ENCODE data around the gene IFT27. TPM values are rescaled to one million over a fixed set of nuclear protein-coding genes. Genes with fewer than 3 reads are reported as not detected.

The IFT27 gene
- total RNA-seq, 2 donors from 2014 or later = 23.3 to 37.8 TPM

DNA sequence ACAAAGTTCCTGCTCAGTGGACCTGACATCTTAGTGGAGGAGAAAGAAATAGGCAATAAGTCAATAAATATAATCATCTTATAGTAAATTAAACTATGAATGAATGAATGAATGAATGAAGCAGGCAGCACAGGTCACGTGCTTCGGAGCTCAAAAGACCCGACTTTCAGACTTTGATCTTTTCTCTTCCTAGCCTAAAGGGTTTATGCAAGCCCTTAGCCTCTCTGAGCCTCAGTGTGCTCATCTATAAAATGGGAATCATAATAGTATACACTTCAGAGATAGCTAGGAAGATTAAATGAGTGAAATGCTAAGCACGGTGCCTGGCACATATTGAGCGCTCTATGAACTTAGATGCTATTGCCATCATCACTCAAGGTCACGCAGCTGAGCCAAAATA is 33.4 kb upstream of the IFT27 start:
- no peaks in the 10 kb centered on the region for H3K9me3 Mint-ChIP-seq
- H3K27ac Mint-ChIP-seq = no peak overlapping the region
- H3K36me3 Mint-ChIP-seq = no peaks in the 10 kb centered on the region
- no peak overlapping the region for H3K4me3 Mint-ChIP-seq
- ATAC-seq = no peak
- peaks cover 0 to 5% of the 10 kb centered on the region in 2 donors for H3K4me1 Mint-ChIP-seq (ENCODE audit: low read depth in 2 of 2)
- H3K27me3 Mint-ChIP-seq = peaks cover 17 to 28% of the 10 kb centered on the region in 2 donors
- no peak for DNase-seq (ENCODE audit: low spot score)

DNA sequence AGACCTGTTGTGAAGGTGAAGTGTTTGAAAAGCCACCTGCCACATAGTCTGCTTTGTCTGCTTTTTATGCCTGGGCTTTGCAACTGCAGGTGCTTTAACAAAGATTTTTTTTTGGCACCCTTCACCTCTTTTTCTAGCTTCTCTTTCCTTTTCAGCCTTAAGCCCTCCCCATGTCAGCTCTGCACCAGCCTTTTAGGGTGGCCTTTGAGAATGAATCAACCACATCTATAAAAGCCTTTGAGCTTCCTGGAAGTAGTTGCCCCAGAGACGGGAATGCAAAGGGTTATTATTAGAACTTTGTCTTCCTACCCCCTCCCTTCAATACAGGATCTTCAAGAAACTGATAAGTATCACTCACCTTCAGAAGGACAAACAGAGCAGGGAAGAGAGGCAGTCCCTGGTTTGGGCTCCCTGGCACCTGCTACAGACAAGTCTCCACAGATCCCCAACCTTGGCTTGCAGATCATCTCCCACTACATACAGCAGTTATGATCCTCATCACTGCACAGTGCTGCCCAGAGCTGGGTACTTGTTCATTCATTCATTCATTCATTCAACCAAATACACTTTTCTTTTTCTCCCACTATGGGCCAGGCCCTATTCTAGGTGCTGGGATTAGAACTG is 32.9 kb upstream of the IFT27 start:
- DNase-seq (ENCODE audit: low spot score) = no peak
- Mint-ChIP-seq H3K36me3 (no peaks in the 10 kb centered on the region), H3K4me1 (ENCODE audit: low read depth in 2 of 2) (peaks cover 0 to 5% of the 10 kb centered on the region in 2 donors), H3K9me3 (no peaks in the 10 kb centered on the region), H3K27ac (no peak overlapping the region), H3K4me3 (no peak overlapping the region), H3K27me3 (peaks cover 13 to 24% of the 10 kb centered on the region in 2 donors)
- no peak for ATAC-seq

DNA sequence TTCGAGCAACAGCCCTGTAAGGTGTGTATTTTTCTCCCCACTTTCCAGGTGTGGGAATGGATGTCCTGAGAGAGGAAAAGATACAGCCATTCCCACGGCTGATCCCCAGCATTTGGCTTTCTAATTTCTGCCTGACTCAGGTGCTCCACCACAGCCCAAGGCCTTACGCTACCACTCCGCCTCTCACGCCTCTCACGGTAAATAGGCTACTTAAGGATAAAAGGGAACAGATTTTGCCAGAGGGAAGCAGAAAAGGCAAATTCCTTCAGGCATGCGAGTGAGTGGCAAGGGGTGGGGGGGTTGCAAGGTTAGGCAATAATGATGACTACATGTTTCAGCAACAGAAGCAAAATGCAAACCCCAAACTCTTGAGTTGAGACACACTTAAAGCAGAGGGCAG is 31.7 kb upstream of the IFT27 start:
- no peaks in the 10 kb centered on the region for H3K36me3 Mint-ChIP-seq
- H3K9me3 Mint-ChIP-seq = no peaks in the 10 kb centered on the region
- no peak for ATAC-seq
- DNase-seq (ENCODE audit: low spot score) = no peak
- peaks cover 0 to 5% of the 10 kb centered on the region in 2 donors for H3K4me1 Mint-ChIP-seq (ENCODE audit: low read depth in 2 of 2)
- H3K27ac Mint-ChIP-seq = no peak overlapping the region
- H3K4me3 Mint-ChIP-seq = no peak overlapping the region
- peaks cover 13 to 22% of the 10 kb centered on the region in 2 donors for H3K27me3 Mint-ChIP-seq

DNA sequence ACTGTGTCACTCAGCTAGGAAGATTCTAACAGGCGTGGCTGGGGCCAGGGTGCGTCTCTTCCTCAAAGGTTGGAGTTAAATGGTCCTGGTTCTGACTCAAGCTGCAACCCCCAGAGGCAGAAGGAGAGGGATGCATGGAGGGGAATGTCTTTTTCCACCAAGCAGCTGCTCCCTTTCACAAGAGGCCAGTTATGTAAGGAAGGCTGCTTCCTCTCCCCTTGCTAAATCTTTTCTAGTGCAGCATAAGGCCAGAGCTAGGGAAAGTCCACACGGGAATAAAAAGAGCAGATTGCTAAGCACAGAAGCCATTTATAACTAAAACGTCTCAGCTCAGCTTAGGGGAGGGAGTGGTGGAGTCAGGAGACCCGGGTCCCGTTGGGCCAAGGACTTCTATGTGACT is 30.9 kb upstream of the IFT27 start:
- Mint-ChIP-seq H3K4me1 (ENCODE audit: low read depth in 2 of 2) (peaks cover 0 to 5% of the 10 kb centered on the region in 2 donors), H3K36me3 (no peaks in the 10 kb centered on the region), H3K27me3 (peaks cover 13 to 24% of the 10 kb centered on the region in 2 donors), H3K4me3 (no peak overlapping the region), H3K9me3 (no peaks in the 10 kb centered on the region), H3K27ac (no peak overlapping the region)
- ATAC-seq (no peak), DNase-seq (ENCODE audit: low spot score) (no peak)

DNA sequence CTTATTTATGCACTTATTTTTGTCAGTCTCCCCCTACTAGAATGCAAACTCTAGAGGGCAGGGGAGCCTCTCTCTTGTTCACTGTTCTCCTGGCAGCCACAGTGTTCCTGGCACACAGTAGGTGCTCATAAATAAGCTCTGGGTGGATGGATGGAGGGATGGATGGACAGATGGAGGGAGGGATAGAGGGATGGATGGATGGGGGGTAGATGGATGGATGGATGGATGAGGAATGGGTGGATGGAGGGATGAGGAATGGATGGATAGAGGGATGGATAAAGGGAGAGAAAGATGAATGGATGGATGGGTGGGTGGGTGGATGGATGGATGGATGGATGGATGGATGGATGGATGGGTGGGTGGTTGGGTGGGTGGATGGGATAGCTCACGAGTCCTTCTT is 27.4 kb upstream of the IFT27 start:
- H3K36me3 Mint-ChIP-seq = no peaks in the 10 kb centered on the region
- peaks cover 0 to 5% of the 10 kb centered on the region in 2 donors for H3K4me1 Mint-ChIP-seq (ENCODE audit: low read depth in 2 of 2)
- no peak for DNase-seq (ENCODE audit: low spot score)
- H3K9me3 Mint-ChIP-seq = no peaks in the 10 kb centered on the region
- ATAC-seq = no peak
- H3K27me3 Mint-ChIP-seq = peaks cover 13 to 36% of the 10 kb centered on the region in 2 donors
- H3K27ac Mint-ChIP-seq = no peak overlapping the region
- H3K4me3 Mint-ChIP-seq = no peak overlapping the region

DNA sequence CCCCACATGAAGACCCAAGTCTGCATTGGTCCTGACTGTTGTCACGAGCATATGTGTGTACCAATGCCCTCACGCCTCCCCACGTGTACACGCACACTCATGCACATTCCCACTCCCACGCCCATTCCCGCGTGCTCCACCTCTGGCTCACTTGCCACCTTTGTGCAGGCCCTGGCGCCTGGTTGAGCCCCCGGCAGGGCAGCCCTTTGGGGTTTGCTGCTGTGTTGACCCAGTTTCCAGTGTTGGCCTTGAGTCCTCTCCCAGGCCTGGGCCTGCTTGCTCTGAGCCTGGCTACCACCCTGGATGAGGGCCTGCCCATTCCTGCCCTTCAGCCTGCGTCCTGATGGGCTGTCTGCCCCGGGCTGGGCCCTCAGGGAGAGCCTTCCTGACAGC is 22.8 kb upstream of the IFT27 start:
- Mint-ChIP-seq H3K9me3 (no peaks in the 10 kb centered on the region), H3K4me3 (no peak overlapping the region), H3K4me1 (ENCODE audit: low read depth in 2 of 2) (no peaks in the 10 kb centered on the region), H3K36me3 (no peaks in the 10 kb centered on the region), H3K27me3 (peaks cover 15 to 33% of the 10 kb centered on the region in 2 donors), H3K27ac (no peak overlapping the region)
- DNase-seq (ENCODE audit: low spot score) = no peak
- ATAC-seq = peak in 1 of 2 donors; percentile 22

DNA sequence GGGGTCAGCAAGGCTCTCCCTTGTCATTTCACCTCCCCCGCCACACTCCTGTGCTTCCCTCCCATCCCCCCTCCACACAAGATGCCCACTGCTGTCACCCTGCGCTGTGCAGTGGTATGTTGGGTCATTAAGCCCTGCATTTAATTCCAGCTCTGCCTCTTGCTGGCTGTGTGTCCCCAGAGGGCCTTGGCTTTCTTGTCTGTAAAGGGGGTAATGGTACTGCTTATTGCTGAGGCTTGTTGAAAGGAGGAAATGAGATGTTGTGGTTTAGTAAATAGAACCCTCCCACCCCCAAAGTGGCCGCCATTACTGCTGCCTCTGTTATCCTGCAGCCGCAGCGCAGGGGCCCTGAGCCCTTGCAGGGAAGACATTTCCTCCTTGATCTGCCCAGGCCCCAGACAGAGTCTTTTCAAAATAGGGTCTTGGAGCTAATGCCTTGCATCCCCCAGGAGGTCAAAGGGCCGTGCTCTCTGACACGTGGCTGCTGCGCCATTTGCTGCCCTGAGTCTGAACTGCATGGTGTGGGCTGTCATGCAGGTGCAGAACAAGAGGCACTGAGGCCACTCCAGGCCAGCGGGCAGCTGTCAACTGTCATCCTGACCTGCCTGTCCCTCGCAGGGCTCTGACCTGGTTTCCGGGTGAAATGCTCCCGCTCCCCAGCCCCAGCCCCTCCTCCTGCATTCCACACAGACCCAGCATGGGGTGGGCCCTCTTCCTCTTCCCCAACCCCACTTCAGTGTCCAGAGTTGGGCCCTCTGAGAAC is 22.2 kb upstream of the IFT27 start:
- no peak overlapping the region for H3K4me3 Mint-ChIP-seq
- H3K9me3 Mint-ChIP-seq = no peaks in the 10 kb centered on the region
- DNase-seq (ENCODE audit: low spot score) (no peak), ATAC-seq (no peak)
- H3K36me3 Mint-ChIP-seq = no peaks in the 10 kb centered on the region
- peaks cover 11 to 28% of the 10 kb centered on the region in 2 donors for H3K27me3 Mint-ChIP-seq
- no peak overlapping the region for H3K27ac Mint-ChIP-seq
- H3K4me1 Mint-ChIP-seq (ENCODE audit: low read depth in 2 of 2) = no peaks in the 10 kb centered on the region

DNA sequence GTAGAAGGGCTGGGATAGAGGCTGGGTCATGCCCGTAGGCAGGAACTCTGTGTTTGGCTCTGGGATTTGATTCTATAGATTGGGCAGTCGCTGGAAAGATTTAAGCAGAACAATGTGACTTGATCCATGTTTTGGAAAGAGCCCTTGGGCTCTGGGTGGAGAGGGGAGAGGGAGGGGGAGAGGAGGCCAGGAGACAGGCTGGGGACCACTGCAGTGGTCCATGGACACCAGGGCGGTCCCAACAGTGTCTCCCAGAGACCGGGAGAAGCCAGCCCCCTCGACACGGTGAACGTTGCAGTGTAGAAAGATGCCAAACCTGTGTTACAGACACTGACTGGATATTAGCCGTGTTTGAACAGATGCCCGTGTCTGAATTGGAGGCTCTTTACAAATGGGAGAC is 21.5 kb upstream of the IFT27 start:
- no peaks in the 10 kb centered on the region for H3K4me1 Mint-ChIP-seq (ENCODE audit: low read depth in 2 of 2)
- H3K27me3 Mint-ChIP-seq = peaks cover 9 to 24% of the 10 kb centered on the region in 2 donors
- DNase-seq (ENCODE audit: low spot score) = no peak
- H3K36me3 Mint-ChIP-seq = no peaks in the 10 kb centered on the region
- no peak for ATAC-seq
- H3K9me3 Mint-ChIP-seq = no peaks in the 10 kb centered on the region
- no peak overlapping the region for H3K4me3 Mint-ChIP-seq
- H3K27ac Mint-ChIP-seq = no peak overlapping the region

DNA sequence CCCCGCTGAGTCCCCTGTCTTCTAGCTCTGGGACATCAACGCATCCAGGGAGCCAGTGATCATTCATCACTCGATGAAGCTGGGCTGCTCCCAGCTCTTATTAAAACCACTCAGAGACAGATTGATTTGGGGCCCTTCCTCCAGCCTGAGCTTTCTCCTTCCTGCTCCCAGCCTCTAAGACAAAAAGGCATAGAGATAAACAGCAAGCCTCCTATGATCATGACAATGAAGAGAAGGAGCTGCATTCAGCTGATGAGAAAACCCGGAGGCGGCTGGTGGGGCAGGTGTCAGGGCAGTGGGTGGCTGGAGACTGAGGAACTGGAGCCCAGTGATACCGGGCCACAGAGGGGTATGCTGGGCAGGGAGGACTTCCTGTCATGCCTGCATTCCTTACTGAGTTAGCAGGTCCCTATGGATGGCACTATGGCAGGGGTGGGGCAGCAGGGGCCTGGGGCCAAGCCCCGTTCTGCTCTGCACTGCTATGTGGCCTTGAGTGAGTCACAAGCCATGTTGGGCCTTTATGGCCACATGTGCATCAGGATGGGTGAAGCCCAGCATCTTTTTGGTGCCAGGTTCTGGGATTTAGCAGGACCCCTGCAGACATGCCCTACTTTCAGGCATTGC is 20.7 kb upstream of the IFT27 start:
- peak; percentile 11 to 31 for ATAC-seq
- DNase-seq (ENCODE audit: low spot score) = no peak
- H3K36me3 Mint-ChIP-seq = no peaks in the 10 kb centered on the region
- H3K9me3 Mint-ChIP-seq = no peaks in the 10 kb centered on the region
- H3K4me1 Mint-ChIP-seq (ENCODE audit: low read depth in 2 of 2) = no peaks in the 10 kb centered on the region
- no peak overlapping the region for H3K27ac Mint-ChIP-seq
- no peak overlapping the region for H3K4me3 Mint-ChIP-seq
- H3K27me3 Mint-ChIP-seq = peaks cover 7 to 20% of the 10 kb centered on the region in 2 donors

DNA sequence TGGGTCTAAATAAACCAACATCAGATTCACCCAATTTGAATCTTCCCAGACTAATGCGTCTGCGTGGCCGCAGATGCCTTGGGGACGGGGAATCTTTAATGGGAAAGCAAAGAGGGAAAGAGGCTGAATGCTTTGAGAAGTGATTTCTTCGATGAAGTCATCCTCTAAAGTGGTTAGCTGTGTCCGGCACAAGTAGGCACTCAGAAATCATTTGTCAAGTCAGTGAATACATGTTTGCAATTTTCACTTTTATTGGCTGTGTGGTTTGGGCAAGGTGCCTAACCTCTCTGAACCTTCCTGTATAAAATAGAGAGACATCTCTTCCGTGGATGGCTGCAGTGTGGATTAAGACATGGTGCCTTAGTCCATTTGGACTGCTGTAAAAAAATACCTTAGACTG is 19.7 kb upstream of the IFT27 start:
- no peak overlapping the region for H3K4me3 Mint-ChIP-seq
- DNase-seq (ENCODE audit: low spot score) = no peak
- H3K27ac Mint-ChIP-seq = no peak overlapping the region
- no peaks in the 10 kb centered on the region for H3K4me1 Mint-ChIP-seq (ENCODE audit: low read depth in 2 of 2)
- no peaks in the 10 kb centered on the region for H3K36me3 Mint-ChIP-seq
- no peaks in the 10 kb centered on the region for H3K9me3 Mint-ChIP-seq
- ATAC-seq = no peak
- peaks cover 9 to 12% of the 10 kb centered on the region in 2 donors for H3K27me3 Mint-ChIP-seq

DNA sequence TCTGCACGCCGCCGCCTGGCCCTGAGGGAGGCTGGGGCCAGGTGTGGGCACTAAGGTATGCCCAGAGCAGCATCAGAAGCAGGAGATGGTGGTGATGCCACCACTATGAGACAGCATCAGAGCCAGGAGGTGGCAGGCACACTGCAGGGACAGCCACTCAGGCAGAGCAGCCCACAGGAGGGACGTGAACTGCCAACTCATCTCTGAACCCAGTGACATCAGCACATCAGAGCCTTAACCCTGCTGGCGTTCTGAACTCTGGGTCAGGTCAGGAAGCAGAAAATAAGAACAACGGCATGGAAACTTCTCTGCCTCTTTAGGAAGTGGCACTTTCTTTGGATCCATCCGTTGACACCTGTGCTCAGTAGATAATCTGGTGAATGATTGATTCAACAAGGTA is 14.7 kb upstream of the IFT27 start:
- Mint-ChIP-seq H3K4me3 (no peak overlapping the region), H3K27me3 (peaks cover 10 to 12% of the 10 kb centered on the region in 2 donors), H3K36me3 (no peaks in the 10 kb centered on the region), H3K27ac (no peak overlapping the region), H3K4me1 (ENCODE audit: low read depth in 2 of 2) (no peaks in the 10 kb centered on the region), H3K9me3 (no peaks in the 10 kb centered on the region)
- no peak for DNase-seq (ENCODE audit: low spot score)
- ATAC-seq = peak; percentile 79 to 93

DNA sequence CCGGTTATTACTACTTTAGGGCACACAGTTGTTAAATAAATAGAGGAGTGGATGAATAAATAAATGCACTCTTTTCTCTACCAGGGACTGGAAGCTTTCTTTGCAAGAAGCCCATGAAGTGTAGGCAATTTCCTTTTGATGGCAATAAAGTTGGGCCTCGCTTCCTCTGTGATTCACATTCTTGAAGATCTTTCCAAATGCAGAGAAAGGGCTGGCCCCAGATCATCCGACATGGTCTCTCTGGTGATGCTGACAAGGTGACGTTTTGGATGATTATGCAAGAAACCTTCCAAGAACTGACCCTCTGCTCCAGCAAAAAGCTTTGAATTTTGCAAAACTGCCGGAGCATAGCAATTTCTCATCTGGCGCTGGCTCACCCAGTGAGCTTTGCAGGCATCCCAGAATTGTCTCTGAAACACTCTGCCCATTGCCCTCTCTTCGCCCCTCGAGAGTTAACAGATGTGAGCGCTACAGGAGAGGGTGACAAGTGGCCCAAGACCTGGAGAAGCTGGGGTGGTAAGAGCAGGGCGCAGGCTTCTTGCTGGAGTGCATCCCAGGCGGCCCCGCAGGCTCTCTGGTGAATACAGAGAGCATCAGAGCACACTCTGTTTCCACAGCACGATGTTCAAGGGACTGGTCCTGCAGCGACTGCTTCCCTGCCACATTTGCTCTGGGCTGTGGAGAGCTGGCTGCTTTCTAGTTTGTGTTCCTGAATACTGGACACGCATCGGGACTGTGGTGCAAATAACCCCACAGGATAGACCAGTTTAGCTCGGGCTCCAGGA is 11.5 kb upstream of the IFT27 start:
- Mint-ChIP-seq H3K27ac (no peak overlapping the region), H3K9me3 (no peaks in the 10 kb centered on the region), H3K27me3 (peaks cover 0 to 21% of the 10 kb centered on the region in 2 donors), H3K4me1 (ENCODE audit: low read depth in 2 of 2) (peaks cover 6 to 9% of the 10 kb centered on the region in 2 donors), H3K36me3 (no peaks in the 10 kb centered on the region), H3K4me3 (no peak overlapping the region)
- DNase-seq (ENCODE audit: low spot score) = no peak
- ATAC-seq = no peak

DNA sequence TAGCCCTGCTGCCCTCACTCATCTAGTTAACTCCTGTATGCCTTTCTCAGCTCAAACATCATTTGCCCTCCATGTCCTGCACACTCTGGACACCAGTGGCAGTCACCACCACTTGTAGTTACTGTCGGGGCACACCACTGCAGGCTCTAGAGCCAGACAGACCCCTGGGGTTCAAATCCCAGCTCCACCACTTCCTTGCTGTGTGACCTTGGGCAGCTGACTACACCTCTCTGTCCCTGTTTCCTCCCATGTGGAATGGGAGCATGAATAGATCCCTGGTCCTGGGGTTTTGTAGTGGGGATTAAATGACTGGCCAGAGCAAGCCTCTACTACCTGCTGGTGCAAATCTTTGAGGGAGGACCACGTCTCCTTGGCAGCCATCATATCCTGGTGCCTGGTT is 7.8 kb upstream of the IFT27 start:
- Mint-ChIP-seq H3K27me3 (peaks cover 0 to 13% of the 10 kb centered on the region in 2 donors), H3K4me1 (ENCODE audit: low read depth in 2 of 2) (peaks cover 15 to 16% of the 10 kb centered on the region in 2 donors)

More for the DNA sequence above, 7.8 kb upstream of the IFT27 start:
- DNase-seq (ENCODE audit: low spot score) (no peak), ATAC-seq (no peak)
- Mint-ChIP-seq H3K27ac (peak overlapping the region in 1 of 2 donors; percentile 82), H3K4me3 (no peak overlapping the region), H3K36me3 (no peaks in the 10 kb centered on the region), H3K9me3 (no peaks in the 10 kb centered on the region)
